ENCODE data around the gene RBMS2. TPM values are rescaled to one million over a fixed set of nuclear protein-coding genes. Genes with fewer than 3 reads are reported as not detected.

The RBMS2 gene
- total and polyA plus RNA-seq, 2 donors (not counting 1 experiment from before 2014, with no cell fraction given) = 0.81 to 7.6 TPM

DNA sequence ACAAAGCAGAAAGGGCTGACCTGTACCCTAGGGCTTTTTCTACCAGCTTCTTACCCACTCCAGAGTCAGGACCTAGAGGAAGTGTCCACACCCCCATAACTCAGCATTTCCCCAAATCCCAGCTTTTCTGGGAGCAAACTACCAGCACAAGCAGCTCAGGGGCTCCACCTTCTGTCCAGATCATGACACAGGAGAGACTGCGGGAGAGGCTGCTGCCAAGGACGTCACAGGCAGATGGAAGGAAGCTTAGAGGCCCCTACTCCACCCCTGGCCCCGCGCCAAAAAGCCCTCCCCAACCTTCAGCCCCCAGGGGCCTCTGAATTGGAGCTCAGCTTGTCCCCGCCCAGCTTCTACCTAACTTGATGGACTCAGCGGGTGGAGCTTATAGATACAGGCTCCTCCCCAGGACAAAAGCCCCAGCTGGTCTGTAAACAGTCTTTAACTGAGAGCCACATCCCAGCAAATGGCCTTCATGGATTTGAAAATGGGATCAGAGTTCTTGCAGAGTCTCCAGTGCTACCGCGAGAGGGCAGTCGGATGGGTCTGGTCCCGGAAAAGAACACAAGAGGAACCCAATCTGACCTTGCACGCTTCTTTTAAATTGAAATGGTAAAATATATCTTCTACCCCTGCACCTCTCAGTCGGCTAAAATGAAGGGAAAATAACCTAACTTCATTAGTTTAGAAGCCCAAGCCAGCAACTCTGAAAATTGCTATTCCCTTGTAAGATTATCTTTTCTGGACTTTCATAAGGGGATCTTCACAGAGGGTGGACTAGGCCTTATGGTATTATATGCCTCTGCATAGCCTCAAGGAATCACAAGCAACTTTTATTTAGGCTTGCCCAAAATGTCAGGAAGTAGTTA, 115.3 kb downstream of the RBMS2 start:
- CTCF ChIA-PET = interaction anchor here (0.7 to 4.4 kb wide), 36 partner anchors 9 to 899 kb away, joined by 3 to 48 read pairs (median 6); partner anchors contain the start of genes ATP5F1B, CNPY2, GLS2 and NACA
- Mint-ChIP-seq H3K27ac (peak overlapping the region; percentile 95), H3K4me1 (peaks cover 59% of the 10 kb centered on the region), H3K4me3 (peak overlapping the region; percentile 89), H3K27me3 (no peaks in the 10 kb centered on the region), H3K9me3 (ENCODE audit: insufficient read depth) (no peaks in the 10 kb centered on the region)
- H3K36me3 ChIP-seq (replicated peaks in 1 of 2; ENCODE audit: control extremely low read depth in 1 of 2, control insufficient read depth in 1 of 2, extremely low read depth in 1 of 2, insufficient read depth in 2 of 2, low read length in 1 of 2) = peaks cover 0 to 44% of the 10 kb centered on the region in 2 experiments
- TF ChIP-seq EZH2 (IDR thresholded peaks at IDR 0.05; ENCODE audit: borderline replicate concordance, insufficient read depth, low read depth, low read length, poor library complexity, severe bottlenecking) (no peak), CTCF (IDR thresholded peaks at IDR 0.05) (peak; percentile 70)
- ATAC-seq (ENCODE audit: low read depth) (peak; percentile 69), DNase-seq (peak; percentile 98)
- peak overlapping the region; percentile 76 for H2AFZ ChIP-seq (ENCODE audit: insufficient read depth, low read depth, low read length, poor library complexity, severe bottlenecking)
- intact Hi-C loops (cut with micrococcal nuclease) = loop anchor here (1.0 to 10.0 kb wide), 16 partner anchors 9 to 1115 kb away; partner anchors contain the start of genes APOF, CDK4, CS and DDIT3
- peak overlapping the region; percentile 75 to 83 for H3K27ac ChIP-seq (ENCODE audit: low read length in 2 of 2)
- peak overlapping the region; percentile 57 to 85 (median 78) for H3K4me3 ChIP-seq (ENCODE audit: control extremely low read depth in 1 of 5, extremely low read depth in 1 of 5, insufficient read depth in 1 of 5, low read depth in 2 of 5, low read length in 4 of 5)
- peaks cover 46 to 53% of the 10 kb centered on the region in 2 donors for H3K4me1 ChIP-seq (ENCODE audit: control insufficient read depth in 2 of 2, insufficient read depth in 2 of 2, low read length in 2 of 2)
- WGBS (ENCODE audit: insufficient coverage) = 3% methylated on average over 8 of the region's 12 CpGs
- peaks cover 11% of the 10 kb centered on the region for H4K20me1 ChIP-seq (ENCODE audit: control insufficient read depth, insufficient read depth, low read length, poor library complexity, severe bottlenecking)
- H3K9me3 ChIP-seq (ENCODE audit: control extremely low read depth in 1 of 3, control insufficient read depth in 2 of 3, insufficient read depth in 1 of 3, low read length in 2 of 3) = no peaks in the 10 kb centered on the region
- H3K4me2 ChIP-seq (replicated peaks; ENCODE audit: low read depth, low read length, poor library complexity, severe bottlenecking) = peak overlapping the region; percentile 91
- POLR2A ChIA-PET = interaction anchor here (0.5 to 3.1 kb wide), 21 partner anchors 9 to 1108 kb away, joined by 3 to 33 read pairs (median 5); partner anchors contain the start of genes ANKRD52, ATP5F1B, GLS2 and NACA
- no peaks in the 10 kb centered on the region for H3K27me3 ChIP-seq (replicated peaks in 1 of 4; ENCODE audit: control extremely low read depth in 1 of 4, control insufficient read depth in 3 of 4, insufficient read depth in 4 of 4, low read length in 3 of 4)
- peak overlapping the region; percentile 78 for H3K9ac ChIP-seq (ENCODE audit: low read length)
- H3K79me2 ChIP-seq (ENCODE audit: control insufficient read depth, insufficient read depth, low read length) = peaks cover 43% of the 10 kb centered on the region
